CD4-positive, CD25-positive, alpha-beta regulatory T cell (primary cell): Measurements from ENCODE around the gene ZNF330. TPM values are rescaled to one million over a fixed set of nuclear protein-coding genes. Genes with fewer than 3 reads are reported as not detected.

ENCODE experiments used
- ATAC-seq, 2 donors: fragments of 150-1000 bp; cut with Tn5 transposase; one replicate each; pipeline ENCODE4 v1.10.0; 2021; ENCODE audit warnings: low read depth in 2 of 2, moderate number of reproducible peaks in 2 of 2, moderate library complexity in 1 of 2
- DNase-seq, 3 donors: peaks; one replicate each; pipeline versions ENCODE4 v3.0.0 to v3.0.0-alpha.2; 2012 to 2022; ENCODE audit warnings: mixed read lengths in 1 of 3
- H3K27ac ChIP-seq: one replicate; pipeline ENCODE4 v1.7.0; 2013; ENCODE audit warnings: mild to moderate bottlenecking, low read length; ENCODE audit not compliant: insufficient read depth, poor library complexity, severe bottlenecking
- H3K27me3 ChIP-seq: one replicate; pipeline ENCODE4 v1.7.0; 2013; ENCODE audit warnings: low read length; ENCODE audit not compliant: control insufficient read depth, insufficient read depth
- H3K36me3 ChIP-seq: one replicate; pipeline ENCODE4 v1.7.0; 2013; ENCODE audit warnings: mild to moderate bottlenecking, low read length, moderate library complexity; ENCODE audit not compliant: control insufficient read depth, insufficient read depth
- H3K4me1 ChIP-seq: 2 replicates; pipeline ENCODE4 v1.7.0; 2013; ENCODE audit warnings: mild to moderate bottlenecking, low read length; ENCODE audit not compliant: insufficient read depth, control insufficient read depth, poor library complexity, severe bottlenecking
- H3K4me3 ChIP-seq: one replicate; pipeline ENCODE4 v1.7.0; 2013; ENCODE audit warnings: low read depth, mild to moderate bottlenecking, low read length, moderate library complexity
- H3K9me3 ChIP-seq, 2 experiments: 1 replicate in 1 of 2; 2 replicates in 1 of 2; pipeline ENCODE4 v1.7.0; 2013; ENCODE audit warnings: low read length in 2 of 2, mild to moderate bottlenecking in 1 of 2, moderate library complexity in 1 of 2; ENCODE audit not compliant: control insufficient read depth in 2 of 2
- H3K27ac Mint-ChIP-seq, 3 donors: one replicate each; pipeline ENCODE4 v1.8.0; 2020 to 2022; ENCODE audit warnings: mild to moderate bottlenecking in 3 of 3, mixed read lengths in 3 of 3, moderate library complexity in 2 of 3
- H3K27me3 Mint-ChIP-seq: one replicate; pipeline ENCODE4 v1.8.0; 2022; ENCODE audit warnings: mild to moderate bottlenecking, mixed read lengths
- H3K36me3 Mint-ChIP-seq: one replicate; pipeline ENCODE4 v1.8.0; 2020; ENCODE audit warnings: mixed read lengths
- H3K4me1 Mint-ChIP-seq, 4 donors: one replicate each; pipeline ENCODE4 v1.8.0; 2020 to 2022; ENCODE audit warnings: mixed read lengths in 4 of 4, mild to moderate bottlenecking in 1 of 4
- H3K4me3 Mint-ChIP-seq, 4 donors: one replicate each; pipeline ENCODE4 v1.8.0; 2020 to 2022; ENCODE audit warnings: mild to moderate bottlenecking in 4 of 4, mixed read lengths in 4 of 4, moderate library complexity in 3 of 4
- H3K9me3 Mint-ChIP-seq, 7 donors: one replicate each; pipeline ENCODE4 v1.8.0; 2020 to 2022; ENCODE audit warnings: mixed read lengths in 7 of 7, mild to moderate bottlenecking in 3 of 7, moderate library complexity in 2 of 7
- polyA plus RNA-seq, 4 donors: library from polyadenylated mRNA; unstranded; fragments of 300-500 nt; fragmentation: Illumina TruSeq; gene quantifications; one replicate each; pipeline ENCODE4 v1.2.3, GENCODE V29; 2021
- total RNA-seq: library from RNA; stranded (reverse); gene quantifications from one replicate; pipeline ENCODE4 v1.2.3, GENCODE V29; 2022

The ZNF330 gene
- total and polyA plus RNA-seq, 5 donors from 2014 or later: 24.3 to 43.3 (median 35.9) TPM

DNA sequence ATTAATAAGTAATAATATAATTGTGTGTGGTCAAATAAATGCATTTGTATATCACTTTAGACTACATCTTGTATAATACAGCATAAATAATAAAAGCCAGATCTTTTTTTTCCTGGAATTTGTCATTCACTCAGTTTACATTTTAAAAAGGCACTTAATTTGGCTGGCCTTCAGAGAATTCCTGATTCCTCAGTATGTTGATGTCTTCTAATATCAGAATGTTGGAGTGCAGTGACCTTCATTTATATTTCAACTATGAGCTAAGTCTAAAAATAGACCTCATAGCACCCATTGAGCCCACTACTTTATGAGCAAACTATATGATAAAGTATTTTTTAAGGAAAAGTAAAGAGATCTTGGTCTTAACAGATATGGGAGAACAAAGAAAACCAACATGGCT, 27.8 kb downstream of the ZNF330 start:
- peaks cover 5% of the 10 kb centered on the region for H3K27me3 Mint-ChIP-seq
- H3K36me3 Mint-ChIP-seq: no peaks in the 10 kb centered on the region
- H3K36me3 ChIP-seq: no peaks in the 10 kb centered on the region
- no peaks in the 10 kb centered on the region for H3K27me3 ChIP-seq
- H3K9me3 ChIP-seq: no peaks in the 10 kb centered on the region
- H3K4me3 ChIP-seq: no peak overlapping the region
- DNase-seq (no peak), ATAC-seq (no peak)
- H3K27ac ChIP-seq: no peak overlapping the region
- H3K9me3 Mint-ChIP-seq: peaks cover 0 to 2% (median 0%) of the 10 kb centered on the region in 7 donors
- H3K4me3 Mint-ChIP-seq: no peak overlapping the region
- H3K4me1 ChIP-seq: no peaks in the 10 kb centered on the region
- peaks cover 0 to 2% (median 0%) of the 10 kb centered on the region in 4 donors for H3K4me1 Mint-ChIP-seq
- H3K27ac Mint-ChIP-seq: no peak overlapping the region

DNA sequence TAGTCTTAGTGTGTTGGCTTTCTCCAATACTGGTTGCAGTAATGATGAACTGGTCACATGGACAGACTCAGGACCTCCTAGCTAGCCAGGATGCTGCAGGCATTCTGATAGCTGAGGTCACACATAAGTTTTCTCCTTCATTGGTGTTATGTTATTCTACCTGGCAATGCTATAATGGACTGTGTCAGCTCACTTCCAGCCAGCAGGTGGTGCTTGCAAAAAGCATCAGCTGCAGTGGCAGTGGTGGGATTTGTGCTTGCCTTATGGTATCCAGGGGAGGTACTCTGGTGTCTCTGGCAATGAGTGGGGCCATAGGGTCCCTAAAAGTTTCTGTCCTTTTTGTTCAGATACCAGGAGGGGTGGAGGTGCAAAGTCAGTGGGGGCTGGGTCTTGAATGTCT, 33.6 kb downstream of the ZNF330 start:
- no peak overlapping the region for H3K27ac ChIP-seq
- no peak overlapping the region for H3K4me3 ChIP-seq
- ATAC-seq: no peak
- H3K9me3 ChIP-seq: no peaks in the 10 kb centered on the region
- peaks cover 3% of the 10 kb centered on the region for H3K27me3 ChIP-seq
- no peak for DNase-seq
- H3K4me1 ChIP-seq: no peaks in the 10 kb centered on the region
- Mint-ChIP-seq H3K4me3 (no peak overlapping the region), H3K9me3 (peaks cover 0 to 2% (median 0%) of the 10 kb centered on the region in 7 donors), H3K27ac (no peak overlapping the region), H3K27me3 (peaks cover 5% of the 10 kb centered on the region), H3K4me1 (no peaks in the 10 kb centered on the region), H3K36me3 (no peaks in the 10 kb centered on the region)
- no peaks in the 10 kb centered on the region for H3K36me3 ChIP-seq

DNA sequence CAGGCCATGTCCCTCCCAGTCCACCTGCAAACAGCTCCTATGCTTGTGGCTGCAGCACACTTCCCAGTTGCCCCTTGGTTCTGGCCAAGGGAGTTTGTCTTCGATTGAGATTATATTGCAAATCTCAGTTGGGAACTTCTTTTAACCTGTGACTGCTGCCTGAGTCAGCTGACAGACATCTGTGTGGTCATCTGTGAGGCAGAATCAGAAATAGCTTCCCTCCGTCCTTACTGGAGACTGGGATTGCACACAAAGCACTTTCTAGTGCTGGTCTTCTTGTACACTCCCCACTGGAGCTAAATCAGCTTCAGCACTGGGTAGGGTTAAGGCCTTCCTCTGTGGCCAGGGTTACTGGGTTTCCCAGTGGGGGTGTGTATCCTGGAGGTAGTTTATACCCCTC, 34.3 kb downstream of the ZNF330 start:
- Mint-ChIP-seq H3K4me1 (no peaks in the 10 kb centered on the region), H3K27ac (no peak overlapping the region), H3K27me3 (peaks cover 5% of the 10 kb centered on the region), H3K36me3 (no peaks in the 10 kb centered on the region), H3K4me3 (no peak overlapping the region), H3K9me3 (peaks cover 0 to 2% (median 0%) of the 10 kb centered on the region in 7 donors)
- Histone ChIP-seq H3K36me3 (no peaks in the 10 kb centered on the region), H3K4me3 (no peak overlapping the region), H3K4me1 (no peaks in the 10 kb centered on the region), H3K27ac (no peak overlapping the region), H3K9me3 (no peaks in the 10 kb centered on the region), H3K27me3 (peaks cover 3% of the 10 kb centered on the region)
- ATAC-seq (no peak), DNase-seq (no peak)

DNA sequence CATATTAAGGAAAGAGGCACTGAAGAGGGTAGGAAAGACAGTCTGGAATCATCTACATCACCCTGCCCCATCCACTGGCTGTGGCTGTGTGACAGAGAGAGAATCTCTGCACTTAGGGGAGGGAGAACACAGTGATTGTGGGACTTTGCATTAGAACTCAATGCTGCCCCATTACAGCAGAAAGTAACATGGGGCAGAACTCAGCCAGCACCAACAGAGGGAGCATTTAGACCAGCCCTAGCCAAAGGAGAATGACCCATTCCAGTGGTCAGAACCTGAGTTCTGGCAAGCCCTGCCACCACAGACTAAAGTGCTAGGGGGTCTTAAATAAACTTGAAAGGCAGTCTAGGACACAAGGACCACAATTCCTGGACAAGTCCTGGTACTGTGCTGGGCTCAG, 37.9 kb downstream of the ZNF330 start:
- H3K27ac ChIP-seq: no peak overlapping the region
- H3K27me3 Mint-ChIP-seq: peaks cover 11% of the 10 kb centered on the region
- H3K9me3 Mint-ChIP-seq: peaks cover 0 to 1% (median 0%) of the 10 kb centered on the region in 7 donors

DNA sequence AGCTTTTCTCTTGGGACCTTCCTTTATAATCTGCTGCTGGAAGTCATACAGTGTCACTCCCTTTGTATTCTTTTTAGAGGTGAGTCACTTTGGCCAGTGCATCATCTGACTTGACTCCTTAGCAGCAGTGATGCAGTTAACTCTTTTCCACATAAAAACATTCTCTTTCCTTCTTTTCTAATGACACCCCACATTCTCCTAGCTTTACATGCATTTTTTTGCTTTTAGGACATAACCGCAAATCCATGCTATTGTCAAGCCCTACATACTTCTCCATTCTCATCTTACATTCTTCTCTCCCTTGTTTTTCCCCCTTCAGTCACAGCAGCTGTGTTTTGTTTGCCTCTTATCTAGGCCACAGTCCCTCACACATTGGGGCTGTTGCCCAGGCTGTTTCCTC, 55.1 kb downstream of the ZNF330 start:
- ATAC-seq (no peak), DNase-seq (no peak)
- no peaks in the 10 kb centered on the region for H3K36me3 Mint-ChIP-seq
- no peak overlapping the region for H3K4me3 Mint-ChIP-seq
- no peaks in the 10 kb centered on the region for H3K4me1 Mint-ChIP-seq
- Histone ChIP-seq H3K4me3 (no peak overlapping the region), H3K4me1 (no peaks in the 10 kb centered on the region), H3K27ac (no peak overlapping the region), H3K9me3 (no peaks in the 10 kb centered on the region), H3K27me3 (peaks cover 3% of the 10 kb centered on the region), H3K36me3 (no peaks in the 10 kb centered on the region)
- H3K27me3 Mint-ChIP-seq: peaks cover 5% of the 10 kb centered on the region
- no peak overlapping the region for H3K27ac Mint-ChIP-seq
- H3K9me3 Mint-ChIP-seq: peaks cover 0 to 2% (median 0%) of the 10 kb centered on the region in 7 donors

More for the DNA sequence above, 37.9 kb downstream of the ZNF330 start:
- no peaks in the 10 kb centered on the region for H3K36me3 Mint-ChIP-seq
- no peaks in the 10 kb centered on the region for H3K4me1 Mint-ChIP-seq
- no peak overlapping the region for H3K4me3 ChIP-seq
- H3K4me3 Mint-ChIP-seq: no peak overlapping the region
- H3K27ac Mint-ChIP-seq: no peak overlapping the region
- peaks cover 5% of the 10 kb centered on the region for H3K27me3 ChIP-seq
- ATAC-seq: no peak
- no peak for DNase-seq
- no peaks in the 10 kb centered on the region for H3K9me3 ChIP-seq
- H3K4me1 ChIP-seq: no peaks in the 10 kb centered on the region
- no peaks in the 10 kb centered on the region for H3K36me3 ChIP-seq

DNA sequence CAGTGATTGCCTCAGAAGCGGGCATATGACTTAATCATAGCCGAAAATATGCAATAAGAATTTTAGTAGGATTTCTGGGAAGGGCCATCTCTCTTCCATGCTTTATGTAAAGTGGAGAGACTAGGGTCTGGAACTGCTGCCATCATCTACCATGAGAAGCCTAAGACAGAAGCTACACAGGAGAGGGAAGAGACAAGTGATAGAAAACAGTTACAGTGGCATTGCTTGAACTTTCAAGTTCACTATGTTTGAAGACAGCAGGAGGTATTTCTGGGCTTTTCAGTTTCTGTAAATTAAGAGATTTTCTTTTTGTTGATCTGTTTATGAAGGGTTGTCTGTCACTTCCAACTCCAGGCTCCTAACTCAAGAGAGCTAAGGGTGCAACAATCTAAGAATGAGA, 62.5 kb downstream of the ZNF330 start:
- no peak overlapping the region for H3K27ac Mint-ChIP-seq
- H3K4me3 Mint-ChIP-seq: no peak overlapping the region
- no peak overlapping the region for H3K4me3 ChIP-seq
- H3K36me3 ChIP-seq: no peaks in the 10 kb centered on the region
- H3K27me3 ChIP-seq: peaks cover 2% of the 10 kb centered on the region
- H3K4me1 Mint-ChIP-seq: no peaks in the 10 kb centered on the region
- H3K9me3 ChIP-seq: no peaks in the 10 kb centered on the region
- no peak overlapping the region for H3K27ac ChIP-seq
- DNase-seq: no peak
- H3K9me3 Mint-ChIP-seq: peaks cover 0 to 2% (median 0%) of the 10 kb centered on the region in 7 donors
- no peaks in the 10 kb centered on the region for H3K27me3 Mint-ChIP-seq
- no peak for ATAC-seq
- no peaks in the 10 kb centered on the region for H3K4me1 ChIP-seq
- no peaks in the 10 kb centered on the region for H3K36me3 Mint-ChIP-seq

DNA sequence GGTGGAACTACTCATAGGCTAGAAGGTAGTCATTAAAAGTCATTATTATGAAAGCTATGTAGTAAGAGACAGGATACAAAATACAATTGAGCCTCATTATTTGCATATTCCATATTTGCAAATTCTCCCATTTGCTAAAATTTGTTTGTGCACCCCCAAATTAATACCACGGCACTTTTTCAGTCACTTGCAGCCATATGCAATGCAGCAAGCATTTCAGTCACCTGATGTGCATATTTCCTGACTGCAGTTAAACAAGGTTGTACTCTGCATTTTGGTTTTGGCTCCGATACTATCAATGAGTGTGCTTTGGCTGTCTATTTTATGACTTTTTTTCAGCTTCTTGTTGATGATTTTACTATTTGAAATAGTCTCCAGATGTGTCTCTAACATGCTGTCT, 62.9 kb downstream of the ZNF330 start:
- Mint-ChIP-seq H3K9me3 (peaks cover 0 to 3% (median 0%) of the 10 kb centered on the region in 7 donors), H3K4me1 (no peaks in the 10 kb centered on the region), H3K4me3 (no peak overlapping the region), H3K36me3 (no peaks in the 10 kb centered on the region), H3K27me3 (no peaks in the 10 kb centered on the region), H3K27ac (no peak overlapping the region)
- no peak for ATAC-seq
- H3K4me3 ChIP-seq: no peak overlapping the region
- no peaks in the 10 kb centered on the region for H3K36me3 ChIP-seq
- no peaks in the 10 kb centered on the region for H3K4me1 ChIP-seq
- peaks cover 2% of the 10 kb centered on the region for H3K27me3 ChIP-seq
- no peak overlapping the region for H3K27ac ChIP-seq
- DNase-seq: no peak
- no peaks in the 10 kb centered on the region for H3K9me3 ChIP-seq
